Effector memory CD8-positive, alpha-beta T cell (primary cell): ENCODE data around the gene BRSK2.
A peak's percentile ranks its signal among the peaks of the same experiment; 100 is the strongest.
"Not testable (repeated sequence)": the region's sequence is repeated elsewhere in the genome, so short reads cannot be mapped to it uniquely, and the experiment has no call there.

ENCODE experiments used
- ATAC-seq: fragments of 150-1000 bp; cut with Tn5 transposase; replicated peaks from 2 replicates; pipeline ENCODE4 v1.10.0; 2021; ENCODE audit warnings: mild to moderate bottlenecking, moderate library complexity
- DNase-seq, 3 experiments: peaks; one replicate each; pipeline ENCODE4 v3.0.0; 2021
- H3K27ac Mint-ChIP-seq, 2 donors: one replicate each; pipeline ENCODE4 v1.8.0; 2022; ENCODE audit warnings: mild to moderate bottlenecking in 2 of 2, mixed read lengths in 2 of 2, moderate library complexity in 2 of 2
- H3K27me3 Mint-ChIP-seq, 2 donors: one replicate each; pipeline ENCODE4 v1.8.0; 2022; ENCODE audit warnings: mixed read lengths in 2 of 2
- H3K36me3 Mint-ChIP-seq: one replicate; pipeline ENCODE4 v1.8.0; 2022; ENCODE audit warnings: mild to moderate bottlenecking, moderate library complexity, mixed read lengths; ENCODE audit not compliant: insufficient read depth
- H3K4me1 Mint-ChIP-seq, 2 donors: one replicate each; pipeline ENCODE4 v1.8.0; 2022; ENCODE audit warnings: low read depth in 2 of 2, mixed read lengths in 2 of 2
- H3K4me3 Mint-ChIP-seq, 2 donors: one replicate each; pipeline ENCODE4 v1.8.0; 2022; ENCODE audit warnings: mild to moderate bottlenecking in 2 of 2, mixed read lengths in 2 of 2, moderate library complexity in 2 of 2
- H3K9me3 Mint-ChIP-seq, 2 donors: one replicate each; pipeline ENCODE4 v1.8.0; 2022; ENCODE audit warnings: mixed read lengths in 2 of 2

BRSK2 gene

GRCh38 chr11:1507381-1508140, 117.8 kb downstream of the BRSK2 start:
- Mint-ChIP-seq H3K4me1 (peaks cover 58 to 59% of the 10 kb centered on the region in 2 donors), H3K36me3 (peaks cover 25% of the 10 kb centered on the region), H3K27me3 (no peaks in the 10 kb centered on the region), H3K4me3 (peak overlapping the region in 1 of 2 donors; percentile 20), H3K9me3 (no peaks in the 10 kb centered on the region), H3K27ac (peak overlapping the region; percentile 52 to 72)
- no peak for ATAC-seq
- no peak for DNase-seq

- Mint-ChIP-seq H3K27ac (peak overlapping the region; percentile 52 to 72), H3K9me3 (no peaks in the 10 kb centered on the region)
- no peak for DNase-seq
Observed at GRCh38 chr11:1508491-1508891, 118.8 kb downstream of the BRSK2 start.

GRCh38 chr11:1508986-1509385, 119.3 kb downstream of the BRSK2 start:
- ATAC-seq (no peak), DNase-seq (no peak)
- H3K4me3 Mint-ChIP-seq, result peak overlapping the region in 1 of 2 donors; percentile 32
- H3K27me3 Mint-ChIP-seq, result no peaks in the 10 kb centered on the region
- peaks cover 58 to 61% of the 10 kb centered on the region in 2 donors for H3K4me1 Mint-ChIP-seq
- peak overlapping the region; percentile 52 to 72 for H3K27ac Mint-ChIP-seq
- H3K9me3 Mint-ChIP-seq, result no peaks in the 10 kb centered on the region
- H3K36me3 Mint-ChIP-seq, result peaks cover 20% of the 10 kb centered on the region

More at GRCh38 chr11:1508491-1508891, 118.8 kb downstream of the BRSK2 start:
- Mint-ChIP-seq H3K4me3 (no peak overlapping the region), H3K4me1 (peaks cover 60 to 63% of the 10 kb centered on the region in 2 donors), H3K27me3 (no peaks in the 10 kb centered on the region), H3K36me3 (peaks cover 25% of the 10 kb centered on the region)
- no peak for ATAC-seq

- Mint-ChIP-seq H3K27ac (peak overlapping the region; percentile 38 to 72), H3K27me3 (no peaks in the 10 kb centered on the region), H3K36me3 (peaks cover 20% of the 10 kb centered on the region), H3K9me3 (no peaks in the 10 kb centered on the region), H3K4me3 (peak overlapping the region in 1 of 2 donors; percentile 32), H3K4me1 (peaks cover 59 to 61% of the 10 kb centered on the region in 2 donors)
- ATAC-seq (no peak), DNase-seq (no peak)
Observed at GRCh38 chr11:1509626-1510255, 120.0 kb downstream of the BRSK2 start.

GRCh38 chr11:1510351-1510750, 120.6 kb downstream of the BRSK2 start:
- peaks cover 62% of the 10 kb centered on the region in 2 donors for H3K4me1 Mint-ChIP-seq
- not testable (repeated sequence) for H3K9me3 Mint-ChIP-seq, ATAC-seq, H3K27me3 Mint-ChIP-seq, DNase-seq, H3K27ac Mint-ChIP-seq, H3K4me3 Mint-ChIP-seq
- H3K36me3 Mint-ChIP-seq, result peaks cover 20% of the 10 kb centered on the region

- Mint-ChIP-seq H3K27ac (peak overlapping the region; percentile 9 to 65), H3K27me3 (no peaks in the 10 kb centered on the region), H3K36me3 (peaks cover 20% of the 10 kb centered on the region), H3K9me3 (no peaks in the 10 kb centered on the region), H3K4me1 (peaks cover 68% of the 10 kb centered on the region in 2 donors), H3K4me3 (no peak overlapping the region)
- ATAC-seq (no peak), DNase-seq (no peak)
Observed at GRCh38 chr11:1510928-1511327, 121.2 kb downstream of the BRSK2 start.

- Mint-ChIP-seq H3K9me3 (no peaks in the 10 kb centered on the region), H3K36me3 (peaks cover 21% of the 10 kb centered on the region), H3K4me3 (peak overlapping the region in 1 of 2 donors; percentile 33), H3K27me3 (no peaks in the 10 kb centered on the region), H3K27ac (peak overlapping the region; percentile 9 to 65), H3K4me1 (peaks cover 66 to 69% of the 10 kb centered on the region in 2 donors)
- ATAC-seq (no peak), DNase-seq (no peak)
Observed at GRCh38 chr11:1511937-1512496, 122.3 kb downstream of the BRSK2 start.
